ENCODE data around the gene LRTM1.

LRTM1 gene

DNA sequence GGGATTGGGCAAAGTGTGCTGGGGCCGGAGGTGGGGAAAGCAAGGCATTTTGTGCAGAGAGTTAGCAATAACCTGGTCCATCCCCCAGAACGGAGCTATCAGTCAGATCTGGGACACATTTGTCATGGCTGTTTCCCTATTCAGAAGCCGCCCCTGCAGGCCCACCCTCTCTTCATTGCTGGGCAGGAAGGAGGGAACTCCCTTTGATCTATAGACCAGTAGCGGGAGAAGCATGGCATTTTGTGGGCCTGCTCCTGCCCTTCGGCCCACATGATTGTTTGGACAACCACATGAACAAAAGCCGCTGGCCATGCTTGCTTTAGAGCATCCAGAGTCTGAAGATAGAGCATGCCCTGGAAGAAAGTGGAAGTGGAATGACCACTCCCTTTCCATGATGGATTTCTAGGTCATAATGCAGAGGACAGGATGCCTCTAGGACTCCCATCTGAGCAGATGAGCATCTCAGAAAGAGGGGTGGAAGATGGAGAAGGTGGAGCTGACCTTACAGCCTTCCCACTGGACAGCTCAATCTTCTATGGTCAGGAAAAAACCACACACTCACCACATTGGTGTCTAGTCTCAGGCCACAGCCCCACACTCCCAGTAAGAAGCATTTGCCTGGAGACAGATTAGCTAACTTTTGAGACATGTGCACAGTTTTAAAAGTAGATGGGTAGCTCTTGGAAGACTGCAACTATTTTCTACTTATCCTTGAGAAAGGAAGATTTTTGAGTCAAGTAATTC lies 11.9 kb upstream of the LRTM1 start:
- DNase-seq = no peak

DNA sequence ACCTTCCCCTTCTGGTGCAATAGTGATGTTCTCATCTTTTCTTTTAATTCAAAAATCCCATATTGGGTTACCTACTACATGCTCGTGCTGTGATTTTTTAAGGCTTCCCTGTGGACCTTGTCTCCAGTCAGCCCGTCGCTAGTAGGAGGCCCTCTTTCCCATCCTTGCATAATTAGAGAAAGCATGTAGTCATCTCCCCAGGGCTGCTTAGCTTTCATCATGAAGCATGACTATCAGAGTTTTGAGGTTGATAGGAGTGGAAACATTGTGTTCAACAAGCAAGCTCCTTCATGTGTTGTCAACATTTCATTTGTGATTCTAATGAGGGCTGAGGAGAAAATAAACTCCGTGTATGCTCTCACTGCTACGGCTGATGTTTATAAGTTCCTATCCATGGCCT lies 8.7 kb upstream of the LRTM1 start:
- no peak for DNase-seq

DNA sequence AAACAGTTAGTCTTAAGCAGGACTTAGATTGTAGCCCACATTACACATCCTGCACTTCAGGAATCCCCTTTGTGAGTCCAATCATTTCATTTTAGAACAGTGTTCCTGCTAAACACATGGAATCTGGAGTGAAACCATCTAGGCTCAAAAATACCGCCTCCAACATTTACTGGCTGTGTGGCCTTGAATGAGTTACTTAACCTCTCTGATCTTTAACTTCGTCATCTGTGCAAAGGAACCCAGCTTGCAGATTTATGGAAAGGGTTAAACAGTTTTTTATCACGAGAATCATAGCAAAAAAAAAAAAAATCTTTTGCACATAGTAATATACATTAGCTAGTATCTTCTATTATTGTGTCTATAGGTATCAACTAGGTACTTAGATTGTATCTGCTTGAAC lies 8.0 kb upstream of the LRTM1 start:
- DNase-seq = no peak

- no peak for DNase-seq
Observed at GRCh38 chr3:54932606-54933005, 4.7 kb upstream of the LRTM1 start.

- DNase-seq = no peak
Observed at GRCh38 chr3:54931182-54931581, 3.3 kb upstream of the LRTM1 start.

DNA sequence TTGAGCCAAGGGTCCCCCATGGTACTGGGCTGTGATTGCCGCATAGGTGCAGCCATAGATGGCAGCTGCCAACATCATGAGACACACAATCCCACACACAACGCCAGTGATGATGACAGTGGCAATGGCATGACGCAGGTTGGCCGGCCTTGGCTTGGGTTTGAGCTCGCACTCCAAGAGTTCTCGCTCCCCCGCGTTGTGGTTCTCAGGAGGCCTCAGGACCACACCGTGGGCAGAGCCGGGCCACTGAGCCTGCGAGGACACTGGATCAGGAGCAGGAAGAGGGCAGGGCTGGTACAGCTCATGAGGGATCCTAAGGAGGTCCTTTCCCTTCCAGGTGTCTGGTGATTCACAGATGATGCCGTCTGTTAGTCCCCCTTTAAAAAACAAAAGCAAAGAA lies 9.3 kb downstream of the LRTM1 start:
- no peak for DNase-seq

GRCh38 chr3:54917862-54918261 lies 10.0 kb downstream of the LRTM1 start:
- DNase-seq = no peak

DNA sequence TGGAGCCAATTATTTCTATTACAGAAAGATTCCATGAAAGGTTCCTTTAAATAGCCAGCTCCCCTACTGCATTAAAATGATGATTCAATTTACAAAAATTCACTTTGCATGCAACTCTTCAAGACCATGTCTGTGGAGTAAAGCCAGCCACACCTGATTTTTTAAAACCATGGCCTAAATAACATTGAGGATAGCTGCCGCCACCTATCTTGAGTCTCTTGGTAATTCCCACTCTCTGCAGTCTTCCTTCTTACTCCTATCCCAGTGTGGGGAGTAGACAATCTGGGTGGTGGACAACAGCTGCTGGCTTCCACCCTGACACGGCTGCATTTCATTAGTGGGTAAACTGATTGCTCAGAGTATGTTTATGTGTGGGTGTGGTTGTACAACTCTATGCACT lies 10.7 kb downstream of the LRTM1 start:
- DNase-seq = no peak

GRCh38 chr3:54916732-54917131 lies 11.1 kb downstream of the LRTM1 start:
- no peak for DNase-seq

GRCh38 chr3:54915976-54916375 lies 11.9 kb downstream of the LRTM1 start:
- no peak for DNase-seq

DNA sequence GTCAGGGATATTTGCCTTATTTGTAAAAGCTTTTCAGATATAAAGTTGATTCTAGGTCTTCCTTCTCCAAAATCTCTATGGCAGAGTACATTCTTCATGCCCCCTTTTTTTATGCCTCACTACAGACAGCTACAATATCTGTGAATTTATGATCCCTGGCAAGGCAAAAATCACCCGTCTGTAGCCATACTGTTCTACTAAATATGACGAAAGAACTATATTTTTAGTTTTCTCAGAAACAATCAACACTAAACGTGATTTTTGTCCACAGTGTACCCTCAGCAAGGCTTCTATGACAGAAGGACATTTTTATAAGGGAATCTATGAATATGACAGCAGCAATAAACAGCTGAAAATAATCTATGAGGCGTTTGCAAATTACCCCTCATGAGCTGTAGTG lies 12.7 kb downstream of the LRTM1 start:
- DNase-seq = no peak

DNA sequence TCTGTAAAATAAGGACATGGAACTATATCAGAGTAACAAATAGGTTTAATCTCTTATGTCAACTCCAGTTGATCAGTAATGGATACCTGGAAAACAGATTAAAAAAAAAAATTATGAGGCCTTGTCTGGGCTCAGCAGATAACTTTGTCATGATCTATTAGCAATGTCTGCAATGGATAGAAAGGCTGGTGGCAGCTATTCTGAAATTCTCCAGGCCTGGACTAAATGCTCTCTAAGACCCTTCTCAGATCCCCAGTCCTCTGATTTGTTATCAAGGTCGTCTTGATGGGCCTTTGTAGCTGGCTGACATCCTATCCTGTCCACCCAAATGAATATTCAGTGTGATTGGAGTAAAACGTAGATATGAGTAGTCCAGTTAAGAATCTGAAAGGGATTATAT lies 13.7 kb downstream of the LRTM1 start:
- DNase-seq = no peak

DNA sequence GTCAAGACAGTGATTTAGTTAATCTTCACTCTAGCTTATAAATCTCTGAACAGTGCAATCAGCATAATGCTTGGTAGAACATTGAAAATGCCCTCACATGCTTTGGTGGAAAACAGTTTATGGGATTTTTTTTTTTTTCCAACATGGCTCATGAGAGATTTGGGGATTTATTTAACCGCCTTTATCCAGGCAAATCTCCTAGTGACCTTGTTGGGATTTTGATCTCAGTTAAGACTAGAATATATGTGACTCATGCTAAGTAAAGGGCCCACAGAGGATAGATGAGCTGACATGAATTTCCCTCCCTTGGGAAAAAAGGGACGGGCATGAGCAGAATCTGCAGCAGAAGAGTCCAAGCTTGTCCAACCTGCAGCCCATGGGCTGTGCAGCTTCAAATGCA lies 18.7 kb downstream of the LRTM1 start:
- DNase-seq = no peak

DNA sequence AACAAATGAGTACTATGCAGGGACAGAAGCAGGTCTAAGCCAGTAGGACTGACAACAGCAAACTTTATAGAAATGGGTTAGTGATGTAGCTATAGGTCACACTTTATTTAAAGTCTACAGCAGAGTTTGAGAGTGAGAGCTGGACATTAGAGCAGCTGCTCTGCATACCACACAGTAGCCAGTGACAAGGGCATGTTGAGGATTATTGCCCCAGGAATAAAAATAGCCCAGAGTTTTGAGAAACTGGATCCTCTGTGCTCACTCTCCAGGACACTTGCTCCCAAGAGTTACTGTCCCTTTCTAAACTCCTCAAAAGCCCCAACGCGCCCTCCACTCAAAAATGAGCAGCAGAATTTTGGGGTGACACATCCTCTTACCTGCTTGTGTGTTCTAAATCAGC lies 21.1 kb downstream of the LRTM1 start:
- DNase-seq = no peak

- DNase-seq = no peak
Observed at GRCh38 chr3:54905920-54906319, 21.9 kb downstream of the LRTM1 start.

GRCh38 chr3:54905261-54905888 lies 22.5 kb downstream of the LRTM1 start:
- DNase-seq = no peak

- DNase-seq = no peak
Observed at GRCh38 chr3:54901906-54902685, 25.8 kb downstream of the LRTM1 start.

DNA sequence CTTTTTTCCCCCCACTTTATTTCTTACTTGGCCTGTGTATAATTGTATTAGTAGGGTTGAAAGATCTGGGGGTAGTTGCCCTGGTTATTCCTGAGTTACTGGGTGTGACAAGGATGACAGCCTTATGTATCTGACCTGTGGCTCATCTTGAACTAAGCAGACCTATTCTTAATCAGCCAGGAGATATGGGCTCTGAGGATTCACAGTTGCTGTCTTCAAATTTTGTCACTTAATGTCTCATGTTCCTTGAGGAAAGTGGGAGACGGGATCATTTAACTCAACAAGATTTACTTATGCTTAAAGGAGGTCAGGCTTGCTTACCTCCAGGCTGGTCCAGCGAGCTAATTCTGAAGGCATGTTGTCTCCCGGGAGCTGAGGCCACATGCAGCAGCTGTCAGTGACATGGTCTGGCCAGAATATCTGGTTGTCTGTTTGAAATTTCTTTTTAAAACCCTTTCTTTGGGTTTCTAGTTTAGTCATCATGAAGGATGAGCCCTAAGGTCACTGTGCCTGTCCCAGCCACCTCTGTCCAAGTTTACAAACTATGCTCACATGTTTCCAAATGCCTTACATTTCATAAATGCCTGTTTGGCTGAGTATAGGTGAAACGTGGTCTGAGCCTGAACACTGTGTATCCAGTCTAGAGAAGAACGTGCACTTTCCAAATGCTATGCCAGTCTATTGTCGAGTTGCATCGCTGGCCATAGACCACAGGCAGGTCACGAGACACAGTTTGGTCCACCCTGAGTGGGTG lies 26.8 kb downstream of the LRTM1 start:
- no peak for DNase-seq

GRCh38 chr3:54899273-54899672 lies 28.6 kb downstream of the LRTM1 start:
- no peak for DNase-seq

DNA sequence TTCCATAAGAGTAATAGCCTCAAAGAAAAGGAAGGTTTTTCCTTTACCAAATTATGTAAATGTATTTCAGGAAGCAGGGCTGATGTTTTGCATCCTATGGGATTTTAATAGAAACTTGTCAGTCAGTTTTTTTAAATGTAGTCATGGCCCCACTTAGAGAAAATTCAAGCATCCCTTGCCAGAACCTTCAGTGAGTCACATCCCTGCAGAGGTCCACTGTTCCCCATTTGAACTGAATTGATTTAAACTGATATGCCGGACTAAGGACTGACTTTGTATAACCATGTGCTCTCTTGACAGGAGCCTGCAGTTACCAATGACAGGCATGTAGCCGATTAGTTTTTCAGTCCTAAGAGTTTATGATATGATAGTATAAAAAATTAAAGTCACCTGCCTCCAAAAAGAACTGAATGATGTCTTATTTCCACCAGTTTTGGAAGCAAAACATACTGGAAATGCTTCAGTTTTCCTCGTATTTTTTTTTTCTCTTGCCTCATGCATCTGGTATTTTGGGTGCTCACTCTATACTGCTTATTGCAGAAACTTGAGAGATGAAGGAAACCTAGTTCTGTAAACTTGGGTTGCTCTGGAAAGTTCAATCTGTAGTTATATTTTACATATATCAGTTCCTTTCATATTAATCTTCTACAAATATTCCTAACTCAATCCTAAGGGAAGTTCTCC lies 30.7 kb downstream of the LRTM1 start:
- no peak for DNase-seq

DNA sequence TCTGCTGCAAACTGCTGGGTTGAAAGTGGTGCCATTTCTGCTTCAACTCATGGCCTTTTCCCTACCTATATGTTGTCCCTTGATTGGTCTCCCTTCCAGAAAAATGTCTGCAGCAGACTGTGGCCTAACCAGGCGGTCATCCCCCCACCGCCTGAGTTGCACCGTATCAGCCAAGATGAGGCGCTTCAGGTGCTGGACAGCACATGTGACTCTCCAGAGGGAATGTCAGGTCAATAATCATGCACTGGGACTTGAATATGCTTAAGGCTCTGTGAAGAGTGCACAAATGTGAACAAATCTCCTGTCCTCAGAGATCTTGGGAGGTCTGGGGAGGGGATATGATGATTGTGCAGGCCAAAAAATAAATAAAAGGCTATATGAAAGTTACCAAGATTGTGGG lies 32.2 kb downstream of the LRTM1 start:
- no peak for DNase-seq

GRCh38 chr3:54892168-54892567 lies 35.7 kb downstream of the LRTM1 start:
- no peak for DNase-seq

DNA sequence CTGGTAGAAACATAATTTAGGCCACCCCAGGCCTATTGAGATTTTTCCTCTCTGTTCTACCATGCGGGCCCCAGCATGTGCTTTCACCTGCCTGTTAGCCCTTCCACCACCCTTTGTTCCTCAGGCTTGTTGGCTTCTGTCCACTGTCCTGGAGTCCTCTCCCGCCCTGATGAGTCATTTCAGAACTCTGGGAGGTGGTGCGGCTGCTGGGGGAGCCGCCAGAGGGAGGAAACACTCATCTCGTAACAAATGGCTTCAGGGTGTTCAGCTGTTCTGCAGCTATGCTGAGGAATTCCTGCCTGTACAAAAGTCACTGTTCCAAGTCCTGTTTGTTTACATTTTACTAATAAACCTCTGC lies 36.3 kb downstream of the LRTM1 start:
- no peak for DNase-seq
